ENCODE measurements around the gene SPATA32.

DNA sequence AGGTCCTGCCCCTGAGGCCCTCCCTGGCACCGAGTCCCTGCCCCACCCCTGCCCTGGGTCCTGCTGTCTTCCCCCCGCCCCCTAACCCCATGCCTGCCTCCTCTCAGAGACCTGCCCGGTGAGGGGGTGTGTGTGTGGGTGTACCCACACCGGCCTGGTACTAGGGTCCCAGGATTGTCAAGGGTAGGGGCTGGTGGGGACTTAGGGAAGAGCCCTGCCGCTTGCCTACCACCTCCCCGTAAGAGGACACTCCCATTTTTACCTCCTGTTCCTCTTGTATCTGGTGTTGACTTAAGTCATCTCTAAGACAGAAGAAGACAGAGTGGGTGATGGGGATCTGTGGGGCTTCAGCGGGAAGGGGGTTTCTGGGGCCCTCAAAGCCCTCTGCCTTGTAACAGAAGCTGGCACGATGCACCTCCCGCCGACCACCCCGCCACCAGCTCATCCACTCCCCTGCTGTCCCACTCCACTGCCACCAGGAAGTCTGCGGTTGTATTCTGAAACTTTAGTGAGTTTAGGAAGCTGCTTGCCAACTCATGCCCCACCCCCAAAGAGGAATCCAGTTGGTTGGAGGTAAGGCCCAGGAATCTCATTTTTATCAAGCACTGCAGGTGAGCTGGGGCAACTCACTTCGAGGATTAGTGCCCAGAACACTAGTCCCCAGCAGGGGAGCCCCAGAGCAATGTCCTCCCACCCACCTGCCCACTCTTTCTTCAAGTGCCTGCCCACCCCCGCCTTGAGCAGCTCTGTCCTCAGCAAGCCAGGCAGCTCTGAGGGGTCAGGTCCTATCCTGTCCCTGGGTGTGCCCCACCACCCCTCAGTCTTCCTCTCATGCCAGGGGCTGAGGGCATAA is 5.6 kb downstream of the SPATA32 start:
- TF ChIP-seq, protein P1, sequence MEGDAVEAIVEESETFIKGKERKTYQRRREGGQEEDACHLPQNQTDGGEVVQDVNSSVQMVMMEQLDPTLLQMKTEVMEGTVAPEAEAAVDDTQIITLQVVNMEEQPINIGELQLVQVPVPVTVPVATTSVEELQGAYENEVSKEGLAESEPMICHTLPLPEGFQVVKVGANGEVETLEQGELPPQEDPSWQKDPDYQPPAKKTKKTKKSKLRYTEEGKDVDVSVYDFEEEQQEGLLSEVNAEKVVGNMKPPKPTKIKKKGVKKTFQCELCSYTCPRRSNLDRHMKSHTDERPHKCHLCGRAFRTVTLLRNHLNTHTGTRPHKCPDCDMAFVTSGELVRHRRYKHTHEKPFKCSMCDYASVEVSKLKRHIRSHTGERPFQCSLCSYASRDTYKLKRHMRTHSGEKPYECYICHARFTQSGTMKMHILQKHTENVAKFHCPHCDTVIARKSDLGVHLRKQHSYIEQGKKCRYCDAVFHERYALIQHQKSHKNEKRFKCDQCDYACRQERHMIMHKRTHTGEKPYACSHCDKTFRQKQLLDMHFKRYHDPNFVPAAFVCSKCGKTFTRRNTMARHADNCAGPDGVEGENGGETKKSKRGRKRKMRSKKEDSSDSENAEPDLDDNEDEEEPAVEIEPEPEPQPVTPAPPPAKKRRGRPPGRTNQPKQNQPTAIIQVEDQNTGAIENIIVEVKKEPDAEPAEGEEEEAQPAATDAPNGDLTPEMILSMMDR (IDR thresholded peaks at IDR 0.05): no peak
- no peak for TF ChIP-seq POLR2AphosphoS5 (IDR thresholded peaks at IDR 0.05)
- TF ChIP-seq POLR2A (IDR thresholded peaks at IDR 0.05; ENCODE audit: low read depth): no peak
- TF ChIP-seq EP300 (IDR thresholded peaks at IDR 0.05): no peak
